GM21381 (cell line): ENCODE measurements around the gene DOCK11.
"Not testable (repeated sequence)": the region's sequence is repeated elsewhere in the genome, so short reads cannot be mapped to it uniquely, and the experiment has no call there.

Experiments used
- ATAC-seq: cut with Tn5 transposase; IDR thresholded peaks from one replicate; pipeline ENCODE4 v1.9.1; 2021; ENCODE audit warnings: mild to moderate bottlenecking, moderate library complexity; ENCODE audit not compliant: unreplicated experiment

DOCK11 gene

GRCh38 chrX:118565853-118566252 lies 70.2 kb downstream of the DOCK11 start:
- no peak for ATAC-seq

GRCh38 chrX:118566359-118566758 lies 70.7 kb downstream of the DOCK11 start:
- no peak for ATAC-seq

- no peak for ATAC-seq
These were observed 74.1 kb downstream of the DOCK11 start for GRCh38 chrX:118569676-118570075.

DNA sequence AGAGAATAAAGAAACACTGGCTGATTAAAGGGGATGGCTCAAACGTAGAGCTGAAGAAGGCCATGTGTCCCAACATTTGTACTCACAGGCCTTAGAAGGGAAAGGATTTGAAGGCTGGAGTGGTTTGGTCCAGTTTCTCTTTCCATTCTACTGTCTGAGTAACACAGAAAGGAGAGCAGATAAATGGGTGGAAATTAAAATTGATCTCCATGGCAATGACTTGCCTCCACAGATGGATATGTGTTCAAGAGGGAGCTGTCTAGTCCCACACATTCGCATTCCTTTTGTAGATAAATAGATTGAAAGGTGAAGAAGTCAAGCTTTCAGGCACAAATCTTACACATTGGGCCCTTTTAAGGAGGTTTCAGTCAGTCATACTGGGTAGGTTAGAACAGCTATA lies 74.6 kb downstream of the DOCK11 start:
- ATAC-seq = no peak

GRCh38 chrX:118571836-118572235 lies 76.2 kb downstream of the DOCK11 start:
- ATAC-seq = no peak

GRCh38 chrX:118574666-118575065 lies 79.1 kb downstream of the DOCK11 start:
- no peak for ATAC-seq

DNA sequence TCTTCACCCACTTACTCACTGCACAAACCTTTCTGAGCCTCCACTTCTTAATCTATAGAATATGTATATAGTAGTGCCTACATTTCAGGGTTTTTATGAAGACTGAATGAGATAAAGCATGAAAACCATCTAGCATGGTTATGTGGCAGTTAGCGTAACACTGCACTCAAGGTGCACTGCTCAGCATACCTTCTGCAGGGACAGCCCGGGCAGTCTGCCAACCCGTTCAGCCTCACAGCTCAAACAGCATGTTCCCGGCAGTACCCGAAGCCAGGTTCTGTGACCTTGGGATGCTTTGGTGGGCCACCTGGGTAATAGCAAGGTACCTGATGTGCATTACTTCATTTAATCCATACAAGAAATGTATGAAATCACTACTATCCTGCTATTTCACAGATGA lies 81.4 kb downstream of the DOCK11 start:
- ATAC-seq = no peak

GRCh38 chrX:118579417-118579816 lies 83.8 kb downstream of the DOCK11 start:
- ATAC-seq = no peak

DNA sequence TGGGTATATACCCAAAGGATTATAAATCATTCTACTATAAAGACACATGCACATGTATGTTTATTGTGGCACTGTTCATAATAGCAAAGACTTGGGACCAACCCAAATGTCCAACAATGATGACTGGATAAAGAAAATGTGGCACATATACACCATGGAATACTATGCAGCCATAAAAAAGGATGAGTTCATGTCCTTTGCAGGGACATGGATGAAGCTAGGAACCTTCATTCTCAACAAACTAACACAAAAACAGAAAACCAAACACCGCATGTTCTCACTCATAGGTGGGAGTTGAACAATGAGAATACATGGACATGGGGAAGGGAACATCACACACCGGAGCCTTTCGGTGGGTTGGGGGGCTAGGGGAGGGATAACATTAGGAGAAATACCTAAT lies 87.3 kb downstream of the DOCK11 start:
- ATAC-seq = not testable (repeated sequence)

GRCh38 chrX:118583781-118584180 lies 88.2 kb downstream of the DOCK11 start:
- ATAC-seq = no peak

GRCh38 chrX:118585296-118585695 lies 89.7 kb downstream of the DOCK11 start:
- no peak for ATAC-seq

DNA sequence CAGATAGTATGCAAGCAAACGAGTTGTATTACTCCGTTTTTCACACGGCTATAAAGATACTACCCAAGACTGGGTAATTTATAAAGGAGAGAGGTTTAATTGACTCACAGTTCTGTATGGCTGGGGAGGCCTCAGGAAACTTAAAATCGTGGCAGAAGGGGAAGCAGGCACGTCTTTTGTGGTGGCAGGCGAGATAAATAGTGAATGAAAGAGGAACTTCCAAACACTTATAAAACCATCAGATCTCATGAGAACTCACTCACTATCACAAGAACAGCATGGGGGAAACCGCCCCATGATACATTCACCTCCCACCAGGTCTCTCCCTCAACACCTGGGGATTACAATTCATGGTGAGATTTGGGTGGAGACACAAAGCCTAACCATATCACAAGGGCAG lies 90.6 kb downstream of the DOCK11 start:
- not testable (repeated sequence) for ATAC-seq

DNA sequence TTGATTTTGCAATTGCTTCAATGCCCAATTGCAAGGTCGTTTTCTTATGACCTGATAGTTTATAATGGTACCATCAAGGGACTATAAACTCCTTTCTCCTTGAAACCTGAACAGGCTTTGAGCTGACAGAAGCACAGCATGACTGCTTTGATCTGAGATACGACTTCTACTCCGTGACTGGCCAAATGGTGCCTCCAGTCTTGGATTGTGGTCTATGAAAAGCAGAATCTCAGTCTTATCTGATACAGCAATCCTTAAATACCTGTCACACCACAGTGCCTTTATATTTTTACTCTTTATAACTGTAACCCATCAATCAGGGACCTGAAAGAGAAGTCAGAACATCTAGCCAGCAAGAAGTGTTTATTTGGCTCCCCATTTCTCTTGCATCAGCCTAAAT lies 93.1 kb downstream of the DOCK11 start:
- ATAC-seq = no peak

- no peak for ATAC-seq
These were observed 93.6 kb downstream of the DOCK11 start for GRCh38 chrX:118589227-118589626.

- ATAC-seq = no peak
These were observed 97.8 kb downstream of the DOCK11 start for GRCh38 chrX:118593407-118593806.

DNA sequence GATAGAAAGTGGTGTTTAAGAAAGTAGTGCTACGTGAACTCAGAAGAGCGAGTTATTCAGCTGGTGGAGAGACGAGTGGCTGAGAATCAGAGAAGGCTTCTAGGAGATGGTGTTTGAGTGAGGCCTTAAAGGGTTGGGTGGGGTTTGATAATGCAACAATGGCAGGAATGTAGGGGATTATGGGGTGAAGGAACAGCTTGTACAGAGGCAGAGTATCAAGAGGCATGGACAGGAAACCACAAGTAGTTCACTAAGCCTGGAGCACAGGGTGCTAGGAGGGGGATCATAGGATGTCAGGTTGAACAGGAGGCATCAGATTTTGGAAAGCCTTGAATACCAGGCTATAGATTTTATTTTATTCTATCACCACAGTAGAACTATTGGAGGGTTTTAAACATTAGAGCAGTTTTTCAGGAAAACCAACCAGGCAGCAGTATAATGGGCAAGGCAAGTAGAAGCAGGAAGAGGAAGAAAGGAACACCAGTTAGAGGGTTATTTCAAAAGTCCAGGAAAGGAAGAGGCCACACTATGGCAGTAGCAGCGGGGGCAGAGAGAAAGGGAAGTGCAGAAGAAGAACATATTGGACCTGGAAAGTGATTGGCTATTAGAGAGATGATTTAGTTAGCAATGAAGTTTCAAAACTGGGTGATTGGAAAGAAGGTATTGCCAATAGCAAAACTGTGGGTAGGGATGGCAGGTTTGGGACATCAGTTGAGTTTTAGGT lies 99.2 kb downstream of the DOCK11 start:
- ATAC-seq = no peak

- no peak for ATAC-seq
These were observed 100.0 kb downstream of the DOCK11 start for GRCh38 chrX:118595501-118596042.

- no peak for ATAC-seq
These were observed 100.8 kb downstream of the DOCK11 start for GRCh38 chrX:118596390-118596789.

GRCh38 chrX:118603981-118604380 lies 108.4 kb downstream of the DOCK11 start:
- no peak for ATAC-seq

DNA sequence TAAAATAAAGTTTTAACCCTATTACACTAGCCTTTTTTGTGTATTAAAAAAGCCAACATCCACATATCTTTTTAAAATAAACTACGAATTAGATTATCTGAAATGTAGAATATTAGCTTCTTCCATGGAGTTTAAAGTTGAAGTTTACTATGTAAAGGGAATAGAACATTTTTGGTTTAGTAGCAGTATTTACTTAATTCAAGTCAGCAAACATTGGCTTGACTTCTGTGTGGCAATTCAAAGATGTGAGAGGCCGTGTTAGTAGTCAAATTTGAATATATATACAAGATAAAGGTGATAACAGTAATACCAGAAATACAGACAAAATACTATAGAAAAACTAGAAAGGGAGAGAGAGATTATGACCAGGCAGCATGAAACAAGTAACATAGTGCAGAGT lies 116.7 kb downstream of the DOCK11 start:
- no peak for ATAC-seq

GRCh38 chrX:118614150-118614549 lies 118.5 kb downstream of the DOCK11 start:
- no peak for ATAC-seq

DNA sequence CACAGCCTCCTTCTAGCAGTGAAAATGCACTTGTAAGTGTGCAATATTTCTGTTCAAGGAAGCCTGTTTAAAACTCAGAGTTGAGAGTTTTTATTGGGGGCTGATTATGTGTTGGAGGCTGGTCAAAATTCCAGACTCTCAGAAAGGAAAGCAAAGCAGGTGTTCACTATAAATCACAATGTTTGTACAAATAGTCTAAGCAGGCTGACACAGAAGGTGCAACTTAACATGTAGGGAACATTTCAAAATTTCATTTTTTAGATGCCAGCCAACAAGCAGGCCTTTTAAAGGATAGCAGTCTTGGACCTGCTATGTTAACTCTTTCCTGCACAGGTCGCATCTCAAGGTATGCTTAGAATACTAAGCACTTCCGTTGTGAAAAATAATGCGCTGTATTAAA lies 119.5 kb downstream of the DOCK11 start:
- no peak for ATAC-seq
